ENCODE measurements around the gene SHC2.

DNA sequence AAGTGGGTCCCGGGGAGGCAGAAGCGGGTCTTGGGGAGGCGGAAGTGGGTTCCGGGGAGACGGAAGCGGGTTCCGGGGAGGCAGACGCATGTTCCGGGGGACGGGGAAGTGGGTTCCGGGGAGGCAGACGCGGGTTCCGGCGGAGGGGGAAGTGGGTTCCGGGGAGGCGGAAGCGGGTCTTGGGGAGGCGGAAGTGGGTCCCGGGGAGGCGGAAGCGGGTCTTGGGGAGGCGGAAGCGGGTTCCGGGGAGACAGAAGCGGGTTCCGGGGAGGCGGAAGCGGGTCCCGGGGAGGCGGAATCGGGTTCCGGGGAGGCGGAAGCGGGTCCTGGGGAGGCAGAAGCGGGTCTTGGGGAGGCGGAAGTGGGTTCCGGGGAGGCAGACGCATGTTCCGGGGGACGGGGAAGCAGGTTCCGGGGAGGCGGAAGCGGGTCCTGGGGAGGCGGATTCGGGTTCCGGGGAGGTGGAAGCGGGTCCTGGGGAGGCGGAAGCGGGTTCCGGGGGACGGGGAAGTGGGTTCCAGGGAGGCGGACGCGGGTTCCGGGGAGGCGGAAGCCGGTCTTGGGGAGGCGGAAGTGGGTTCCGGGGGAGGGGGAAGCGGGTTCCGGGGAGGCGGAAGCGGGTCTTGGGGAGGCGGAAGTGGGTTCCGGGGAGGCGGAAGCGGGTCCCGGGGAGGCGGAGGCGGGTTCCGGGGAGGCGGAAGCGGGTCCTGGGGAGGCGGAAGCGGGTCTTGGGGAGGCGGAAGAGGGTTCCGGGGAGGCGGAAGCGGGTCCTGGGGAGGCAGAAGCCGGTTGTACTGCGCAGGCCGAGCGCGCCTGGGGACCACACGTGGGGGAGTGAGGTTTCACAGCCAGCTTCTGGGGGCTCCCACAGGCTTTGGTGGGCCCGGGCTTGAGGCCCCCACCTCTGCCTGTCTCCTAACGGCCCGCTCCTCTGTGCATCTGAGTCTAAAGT, 2.5 kb downstream of the SHC2 start:
- TF ChIP-seq, protein P1, sequence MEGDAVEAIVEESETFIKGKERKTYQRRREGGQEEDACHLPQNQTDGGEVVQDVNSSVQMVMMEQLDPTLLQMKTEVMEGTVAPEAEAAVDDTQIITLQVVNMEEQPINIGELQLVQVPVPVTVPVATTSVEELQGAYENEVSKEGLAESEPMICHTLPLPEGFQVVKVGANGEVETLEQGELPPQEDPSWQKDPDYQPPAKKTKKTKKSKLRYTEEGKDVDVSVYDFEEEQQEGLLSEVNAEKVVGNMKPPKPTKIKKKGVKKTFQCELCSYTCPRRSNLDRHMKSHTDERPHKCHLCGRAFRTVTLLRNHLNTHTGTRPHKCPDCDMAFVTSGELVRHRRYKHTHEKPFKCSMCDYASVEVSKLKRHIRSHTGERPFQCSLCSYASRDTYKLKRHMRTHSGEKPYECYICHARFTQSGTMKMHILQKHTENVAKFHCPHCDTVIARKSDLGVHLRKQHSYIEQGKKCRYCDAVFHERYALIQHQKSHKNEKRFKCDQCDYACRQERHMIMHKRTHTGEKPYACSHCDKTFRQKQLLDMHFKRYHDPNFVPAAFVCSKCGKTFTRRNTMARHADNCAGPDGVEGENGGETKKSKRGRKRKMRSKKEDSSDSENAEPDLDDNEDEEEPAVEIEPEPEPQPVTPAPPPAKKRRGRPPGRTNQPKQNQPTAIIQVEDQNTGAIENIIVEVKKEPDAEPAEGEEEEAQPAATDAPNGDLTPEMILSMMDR (IDR thresholded peaks at IDR 0.05; ENCODE audit: low read length), result no peak
- TF ChIP-seq EZH2 (IDR thresholded peaks at IDR 0.05; ENCODE audit: borderline replicate concordance, low read length), result no peak
